ENCODE data around the gene FHL2. TPM values are rescaled to one million over a fixed set of nuclear protein-coding genes. Genes with fewer than 3 reads are reported as not detected.

The FHL2 gene
- polyA plus RNA-seq, 1 donor (not counting 4 experiments of a cell fraction or from before 2014, with no cell fraction given), result 132 TPM

- Histone ChIP-seq H3K9me3 (ENCODE audit: control insufficient read depth, low read depth, low read length) (no peaks in the 10 kb centered on the region), H3K27me3 (ENCODE audit: control insufficient read depth, extremely low read depth, insufficient read depth, low read length) (no peaks in the 10 kb centered on the region), H3K9me1 (ENCODE audit: control insufficient read depth, extremely low read depth, insufficient read depth, low read length) (no peaks in the 10 kb centered on the region), H3K79me2 (ENCODE audit: control insufficient read depth, insufficient read depth, low read length) (no peaks in the 10 kb centered on the region), H3K4me3 (ENCODE audit: control insufficient read depth in 2 of 3, extremely low read depth in 1 of 3, insufficient read depth in 2 of 3, low read depth in 1 of 3, low read length in 3 of 3) (no peak overlapping the region), H3K9ac (ENCODE audit: control insufficient read depth, extremely low read depth, insufficient read depth, low read length) (no peak overlapping the region), H3K27ac (ENCODE audit: control insufficient read depth, insufficient read depth, low read length) (no peak overlapping the region), H3K4me2 (ENCODE audit: control insufficient read depth, extremely low read depth, insufficient read depth, low read depth, low read length) (no peak overlapping the region), H3K36me3 (ENCODE audit: control insufficient read depth in 2 of 2, extremely low read depth in 1 of 2, insufficient read depth in 2 of 2, low read length in 2 of 2) (no peaks in the 10 kb centered on the region), H2AFZ (ENCODE audit: control insufficient read depth, low read length) (no peak overlapping the region), H3K4me1 (ENCODE audit: control insufficient read depth, extremely low read depth, insufficient read depth, low read length) (no peaks in the 10 kb centered on the region), H4K20me1 (ENCODE audit: control insufficient read depth, extremely low read depth, insufficient read depth, low read length) (no peaks in the 10 kb centered on the region)
- no peak for DNase-seq (ENCODE audit: low read depth, low spot score)
- FAIRE-seq, result no peak
- no peak for TF ChIP-seq EZH2 (IDR thresholded peaks at IDR 0.05; ENCODE audit: low read length)
- TF ChIP-seq, protein P1, sequence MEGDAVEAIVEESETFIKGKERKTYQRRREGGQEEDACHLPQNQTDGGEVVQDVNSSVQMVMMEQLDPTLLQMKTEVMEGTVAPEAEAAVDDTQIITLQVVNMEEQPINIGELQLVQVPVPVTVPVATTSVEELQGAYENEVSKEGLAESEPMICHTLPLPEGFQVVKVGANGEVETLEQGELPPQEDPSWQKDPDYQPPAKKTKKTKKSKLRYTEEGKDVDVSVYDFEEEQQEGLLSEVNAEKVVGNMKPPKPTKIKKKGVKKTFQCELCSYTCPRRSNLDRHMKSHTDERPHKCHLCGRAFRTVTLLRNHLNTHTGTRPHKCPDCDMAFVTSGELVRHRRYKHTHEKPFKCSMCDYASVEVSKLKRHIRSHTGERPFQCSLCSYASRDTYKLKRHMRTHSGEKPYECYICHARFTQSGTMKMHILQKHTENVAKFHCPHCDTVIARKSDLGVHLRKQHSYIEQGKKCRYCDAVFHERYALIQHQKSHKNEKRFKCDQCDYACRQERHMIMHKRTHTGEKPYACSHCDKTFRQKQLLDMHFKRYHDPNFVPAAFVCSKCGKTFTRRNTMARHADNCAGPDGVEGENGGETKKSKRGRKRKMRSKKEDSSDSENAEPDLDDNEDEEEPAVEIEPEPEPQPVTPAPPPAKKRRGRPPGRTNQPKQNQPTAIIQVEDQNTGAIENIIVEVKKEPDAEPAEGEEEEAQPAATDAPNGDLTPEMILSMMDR (optimal IDR thresholded peaks at IDR 0.05 in 1 of 3, IDR thresholded peaks at IDR 0.05 in 1 of 3, conservative IDR thresholded peaks at IDR 0.05 in 1 of 3; ENCODE audit: extremely low read depth in 1 of 3, insufficient read depth in 2 of 3, low read length in 3 of 3), result no peak
- dilution Hi-C loops (cut with MboI; ENCODE audit: extremely low pct_ligation_motif_present, low sequenced_read_pairs), result no loop called here
Measured at GRCh38 chr2:105439141-105439540, 40.3 kb upstream of the FHL2 start.

- H3K9ac ChIP-seq (ENCODE audit: control insufficient read depth, extremely low read depth, insufficient read depth, low read length), result no peak overlapping the region
- FAIRE-seq, result no peak
- dilution Hi-C loops (cut with MboI; ENCODE audit: extremely low pct_ligation_motif_present, low sequenced_read_pairs), result no loop called here
Measured at GRCh38 chr2:105438104-105438929, 39.5 kb upstream of the FHL2 start.

More at GRCh38 chr2:105438104-105438929, 39.5 kb upstream of the FHL2 start:
- no peak for TF ChIP-seq EZH2 (IDR thresholded peaks at IDR 0.05; ENCODE audit: low read length)
- TF ChIP-seq, protein P1 (optimal IDR thresholded peaks at IDR 0.05 in 1 of 3, IDR thresholded peaks at IDR 0.05 in 1 of 3, conservative IDR thresholded peaks at IDR 0.05 in 1 of 3; ENCODE audit: extremely low read depth in 1 of 3, insufficient read depth in 2 of 3, low read length in 3 of 3), result no peak
- Histone ChIP-seq H3K36me3 (ENCODE audit: control insufficient read depth in 2 of 2, extremely low read depth in 1 of 2, insufficient read depth in 2 of 2, low read length in 2 of 2) (no peaks in the 10 kb centered on the region), H3K4me3 (ENCODE audit: control insufficient read depth in 2 of 3, extremely low read depth in 1 of 3, insufficient read depth in 2 of 3, low read depth in 1 of 3, low read length in 3 of 3) (no peak overlapping the region), H3K4me2 (ENCODE audit: control insufficient read depth, extremely low read depth, insufficient read depth, low read depth, low read length) (no peak overlapping the region), H2AFZ (ENCODE audit: control insufficient read depth, low read length) (peak overlapping the region; percentile 43), H3K9me3 (ENCODE audit: control insufficient read depth, low read depth, low read length) (no peaks in the 10 kb centered on the region), H3K4me1 (ENCODE audit: control insufficient read depth, extremely low read depth, insufficient read depth, low read length) (no peaks in the 10 kb centered on the region), H4K20me1 (ENCODE audit: control insufficient read depth, extremely low read depth, insufficient read depth, low read length) (no peaks in the 10 kb centered on the region), H3K79me2 (ENCODE audit: control insufficient read depth, insufficient read depth, low read length) (no peaks in the 10 kb centered on the region), H3K9me1 (ENCODE audit: control insufficient read depth, extremely low read depth, insufficient read depth, low read length) (no peaks in the 10 kb centered on the region), H3K27ac (ENCODE audit: control insufficient read depth, insufficient read depth, low read length) (no peak overlapping the region), H3K27me3 (ENCODE audit: control insufficient read depth, extremely low read depth, insufficient read depth, low read length) (no peaks in the 10 kb centered on the region)
- DNase-seq (ENCODE audit: low read depth, low spot score), result no peak
